GM19023 (cell line): ENCODE measurements around the gene SLC17A8.

Experiments
- ATAC-seq: cut with Tn5 transposase; IDR thresholded peaks from one replicate; pipeline ENCODE4 v1.9.1; 2021; ENCODE audit warnings: mild to moderate bottlenecking, moderate library complexity; ENCODE audit not compliant: unreplicated experiment

Gene SLC17A8

GRCh38 chr12:100368066-100368465 is 11.2 kb downstream of the SLC17A8 start:
- no peak for ATAC-seq

GRCh38 chr12:100371146-100371545 is 14.3 kb downstream of the SLC17A8 start:
- ATAC-seq, result no peak

- ATAC-seq, result no peak
These were observed 16.2 kb downstream of the SLC17A8 start for GRCh38 chr12:100372853-100373640.

- ATAC-seq, result no peak
These were observed 18.3 kb downstream of the SLC17A8 start for GRCh38 chr12:100375038-100375735.

GRCh38 chr12:100376161-100376560 is 19.3 kb downstream of the SLC17A8 start:
- ATAC-seq, result no peak

- ATAC-seq, result no peak
These were observed 24.5 kb downstream of the SLC17A8 start for GRCh38 chr12:100381379-100381778.

- no peak for ATAC-seq
These were observed 25.5 kb downstream of the SLC17A8 start for GRCh38 chr12:100382338-100382737.

GRCh38 chr12:100383586-100384558 is 27.0 kb downstream of the SLC17A8 start:
- no peak for ATAC-seq

- ATAC-seq, result no peak
These were observed 27.7 kb downstream of the SLC17A8 start for GRCh38 chr12:100384559-100384935.

GRCh38 chr12:100388382-100388781 is 31.5 kb downstream of the SLC17A8 start:
- ATAC-seq, result no peak

GRCh38 chr12:100391856-100392255 is 35.0 kb downstream of the SLC17A8 start:
- ATAC-seq, result no peak

- no peak for ATAC-seq
These were observed 36.3 kb downstream of the SLC17A8 start for GRCh38 chr12:100393200-100393599.

- no peak for ATAC-seq
These were observed 38.9 kb downstream of the SLC17A8 start for GRCh38 chr12:100395811-100396210.

GRCh38 chr12:100398307-100398706 is 41.4 kb downstream of the SLC17A8 start:
- ATAC-seq, result no peak

GRCh38 chr12:100399095-100399494 is 42.2 kb downstream of the SLC17A8 start:
- no peak for ATAC-seq

GRCh38 chr12:100401660-100402059 is 44.8 kb downstream of the SLC17A8 start:
- ATAC-seq, result no peak

- no peak for ATAC-seq
These were observed 45.9 kb downstream of the SLC17A8 start for GRCh38 chr12:100402763-100403162.

- no peak for ATAC-seq
These were observed 46.6 kb downstream of the SLC17A8 start for GRCh38 chr12:100403446-100403845.

GRCh38 chr12:100404769-100405407 is 48.0 kb downstream of the SLC17A8 start:
- no peak for ATAC-seq

GRCh38 chr12:100413001-100413400 is 56.1 kb downstream of the SLC17A8 start:
- ATAC-seq, result no peak

GRCh38 chr12:100414739-100415138 is 57.9 kb downstream of the SLC17A8 start:
- ATAC-seq, result no peak
